Aorta (tissue), 5 donors: ENCODE measurements around the gene USP25. TPM values are rescaled to one million over a fixed set of nuclear protein-coding genes. Genes with fewer than 3 reads are reported as not detected.

Experiments
- ATAC-seq: fragments of 200-7000 bp; cut with Tn5 transposase; one replicate; pipeline ENCODE4 v1.9.1; 2022; ENCODE audit warnings: moderate library complexity; ENCODE audit not compliant: low FRiP score
- DNase-seq, 2 donors: peaks; one replicate each; pipeline ENCODE4 v3.0.0-alpha.2; 2020
- H3K27ac ChIP-seq, 2 donors: one replicate each; pipeline ENCODE4 v1.5.1; 2013; ENCODE audit warnings: low read length in 2 of 2, mild to moderate bottlenecking in 2 of 2, moderate library complexity in 2 of 2, control low read depth in 1 of 2, inconsistent platforms in 1 of 2, low read depth in 1 of 2
- H3K27me3 ChIP-seq, 2 donors: one replicate each; pipeline ENCODE4 v1.6.1; 2013; ENCODE audit warnings: control low read depth in 1 of 2, low read length in 1 of 2, mild to moderate bottlenecking in 1 of 2, moderate library complexity in 1 of 2; ENCODE audit not compliant: insufficient read depth in 2 of 2, control insufficient read depth in 1 of 2
- H3K36me3 ChIP-seq, 2 donors: one replicate each; pipeline ENCODE4 v1.6.1; 2013; ENCODE audit warnings: control low read depth in 1 of 2, low read length in 1 of 2, mild to moderate bottlenecking in 1 of 2; ENCODE audit not compliant: insufficient read depth in 2 of 2, control insufficient read depth in 1 of 2
- H3K4me1 ChIP-seq, 2 donors: one replicate each; pipeline ENCODE4 v1.6.1; 2013; ENCODE audit warnings: low read length in 2 of 2, control low read depth in 1 of 2, mild to moderate bottlenecking in 1 of 2, moderate library complexity in 1 of 2; ENCODE audit not compliant: insufficient read depth in 2 of 2, control insufficient read depth in 1 of 2
- H3K4me3 ChIP-seq, 2 donors: one replicate each; pipeline ENCODE4 v1.5.1; 2013; ENCODE audit warnings: low read length in 2 of 2, control low read depth in 1 of 2, mild to moderate bottlenecking in 1 of 2
- H3K9me3 ChIP-seq: one replicate; pipeline ENCODE4 v1.6.1; 2013; ENCODE audit warnings: mild to moderate bottlenecking, low read length; ENCODE audit not compliant: control insufficient read depth
- WGBS, 2 donors: extraction: QIAGEN DNeasy Blood & Tissue Kit; methylation state at CpG; one replicate each; pipeline ENCODE4 v1.1.7; 2013; 5-methylcytosine and 5-hydroxymethylcytosine counted together
- intact Hi-C, 2 donors: fragments of 100-400 bp; cut with DNase I; formaldehyde crosslinking; loops; one replicate each; pipeline versions ENCODE4 v1.14.2 to v1.15.0; 2022
- polyA plus RNA-seq, 2 donors: library from polyadenylated mRNA; stranded (reverse); fragments of 200-250 nt; gene quantifications; one replicate each; pipeline ENCODE4 v1.2.3, GENCODE V29; 2013
- total RNA-seq, 2 donors: library from RNA; stranded (reverse); fragmentation: NEBNext Ultra II Directional; extraction: Animal tissue kit (Norgen Biotek cat#: 25700); gene quantifications; one replicate each; pipeline ENCODE4 v1.2.1, GENCODE V29; 2021
- donor health status: healthy with polysubstance abuse.
- donor health status: Bipolar disorder and iron deficiency.
- donor health status: DM: no; HTN: no; CAD: no.
- donor health status: DM: no; HTN: no; CAD: no.
- donor health status: DM: yes; HTN: yes; CAD: no.

USP25 gene
- total and polyA plus RNA-seq, 4 donors = 9.3 to 54.2 (median 25.5) TPM

DNA sequence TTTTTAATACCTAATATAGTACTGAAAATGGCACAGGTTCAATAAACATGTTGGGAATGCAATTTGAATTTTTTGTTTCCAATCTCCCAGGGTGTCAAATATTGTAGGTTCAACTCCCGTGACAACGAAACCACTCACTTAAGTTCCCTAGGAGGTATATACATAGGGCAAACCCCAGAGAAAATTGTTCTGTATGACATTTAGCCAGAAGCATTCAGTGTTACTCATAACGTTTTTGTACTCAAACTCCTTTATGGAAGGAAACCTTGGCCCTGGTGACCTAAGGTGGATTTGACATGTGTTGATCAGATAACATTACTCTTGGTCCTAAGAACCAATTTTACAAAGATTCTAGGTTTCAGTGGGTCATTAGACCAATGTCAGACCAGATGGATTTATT, 110.6 kb downstream of the USP25 start:
- intact Hi-C loops = no loop called here
- H3K4me1 ChIP-seq = no peaks in the 10 kb centered on the region

DNA sequence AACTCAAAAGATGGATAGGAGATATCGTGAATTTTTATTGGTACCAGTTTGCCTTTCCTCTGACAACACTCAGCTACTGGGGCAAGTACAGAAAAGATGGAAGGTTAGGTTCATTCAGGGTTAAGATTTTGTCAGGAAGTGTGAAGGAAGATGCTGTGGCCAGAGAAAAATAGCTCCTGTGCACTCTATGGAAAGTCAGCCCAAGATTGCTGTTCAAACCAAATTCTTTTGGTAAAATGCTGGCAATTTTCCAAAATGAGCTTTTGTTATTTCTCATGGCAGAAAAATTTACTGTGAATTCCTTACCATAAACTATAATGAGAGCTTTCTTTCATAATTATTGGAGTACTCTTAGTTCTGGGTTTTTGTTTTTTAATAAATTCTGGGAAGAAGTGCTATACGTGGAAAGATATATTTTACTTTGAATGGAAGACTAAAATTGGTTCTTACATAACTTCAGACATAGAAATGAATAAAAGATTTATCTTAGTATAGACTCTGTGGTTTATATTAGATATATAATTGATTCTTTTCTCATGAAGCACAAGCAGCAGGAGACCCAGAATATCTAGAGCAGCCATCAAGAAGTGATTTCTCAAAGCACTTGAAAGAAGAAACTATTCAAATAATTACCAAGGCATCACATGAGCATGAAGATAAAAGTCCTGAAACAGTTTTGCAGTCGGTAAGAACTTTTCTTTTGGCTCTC, 112.2 kb downstream of the USP25 start:
- Histone ChIP-seq H3K4me1 (no peaks in the 10 kb centered on the region), H3K36me3 (no peaks in the 10 kb centered on the region), H3K27me3 (no peaks in the 10 kb centered on the region), H3K27ac (no peak overlapping the region), H3K9me3 (no peaks in the 10 kb centered on the region), H3K4me3 (no peak overlapping the region)
- no peak for ATAC-seq
- DNase-seq = no peak
- 53 to 56% methylated on average over 3 of the region's 3 CpGs for WGBS, 2 donors
- intact Hi-C loops = no loop called here

More for the DNA sequence above, 110.6 kb downstream of the USP25 start:
- H3K27me3 ChIP-seq = no peaks in the 10 kb centered on the region
- no peak for DNase-seq
- 76 to 83% methylated on average over 3 of the region's 3 CpGs for WGBS, 2 donors
- H3K9me3 ChIP-seq = no peaks in the 10 kb centered on the region
- no peak overlapping the region for H3K27ac ChIP-seq
- H3K36me3 ChIP-seq = no peaks in the 10 kb centered on the region
- ATAC-seq = no peak
- H3K4me3 ChIP-seq = no peak overlapping the region

DNA sequence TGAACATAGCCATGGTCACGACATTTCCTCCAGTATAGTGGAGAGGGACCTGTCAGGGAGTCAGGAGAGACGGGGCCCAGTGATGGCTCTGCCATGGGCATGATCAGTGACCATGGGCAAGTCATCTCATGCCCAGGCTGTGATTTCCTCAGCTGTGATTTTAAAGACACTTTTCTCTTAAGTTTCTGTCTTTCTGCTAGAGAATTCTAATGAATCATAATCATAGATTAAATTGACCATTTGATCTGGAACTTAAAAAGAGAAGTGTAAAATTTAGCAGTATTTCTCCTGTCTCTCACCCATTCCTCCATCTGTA, 112.7 kb downstream of the USP25 start:
- H3K36me3 ChIP-seq = no peaks in the 10 kb centered on the region
- H3K4me3 ChIP-seq = no peak overlapping the region
- no peak for ATAC-seq
- no peak overlapping the region for H3K27ac ChIP-seq
- H3K4me1 ChIP-seq = no peaks in the 10 kb centered on the region
- intact Hi-C loops = no loop called here
- WGBS, 2 donors = 88 to 91% methylated on average over 2 of the region's 2 CpGs
- H3K9me3 ChIP-seq = no peaks in the 10 kb centered on the region
- H3K27me3 ChIP-seq = no peaks in the 10 kb centered on the region
- no peak for DNase-seq

DNA sequence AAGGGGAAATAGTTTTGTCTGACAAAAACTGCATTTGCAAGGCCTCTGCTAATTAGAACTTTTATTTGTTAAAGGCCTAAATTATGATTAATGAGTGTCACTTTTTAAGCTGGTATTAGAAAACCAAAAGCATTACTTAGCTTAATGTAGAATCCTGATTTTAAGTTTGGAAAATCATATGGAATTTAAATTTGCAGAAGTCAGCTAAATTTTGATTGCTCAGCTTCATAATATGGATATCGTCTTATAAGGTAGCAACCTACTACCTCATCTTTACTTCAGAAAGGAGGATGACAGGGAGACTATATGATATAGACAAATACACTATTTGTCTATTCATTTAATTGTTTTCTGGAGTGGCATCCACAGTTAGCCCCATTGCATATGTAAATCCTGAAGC, 114.0 kb downstream of the USP25 start:
- no peak overlapping the region for H3K27ac ChIP-seq
- no peaks in the 10 kb centered on the region for H3K36me3 ChIP-seq
- H3K9me3 ChIP-seq = no peaks in the 10 kb centered on the region
- no peak overlapping the region for H3K4me3 ChIP-seq
- no peaks in the 10 kb centered on the region for H3K4me1 ChIP-seq
- intact Hi-C loops = no loop called here
- H3K27me3 ChIP-seq = no peaks in the 10 kb centered on the region
- DNase-seq = no peak
- WGBS, 2 donors = 98 to 100% methylated on average over 1 of the region's 1 CpG
- ATAC-seq = no peak

DNA sequence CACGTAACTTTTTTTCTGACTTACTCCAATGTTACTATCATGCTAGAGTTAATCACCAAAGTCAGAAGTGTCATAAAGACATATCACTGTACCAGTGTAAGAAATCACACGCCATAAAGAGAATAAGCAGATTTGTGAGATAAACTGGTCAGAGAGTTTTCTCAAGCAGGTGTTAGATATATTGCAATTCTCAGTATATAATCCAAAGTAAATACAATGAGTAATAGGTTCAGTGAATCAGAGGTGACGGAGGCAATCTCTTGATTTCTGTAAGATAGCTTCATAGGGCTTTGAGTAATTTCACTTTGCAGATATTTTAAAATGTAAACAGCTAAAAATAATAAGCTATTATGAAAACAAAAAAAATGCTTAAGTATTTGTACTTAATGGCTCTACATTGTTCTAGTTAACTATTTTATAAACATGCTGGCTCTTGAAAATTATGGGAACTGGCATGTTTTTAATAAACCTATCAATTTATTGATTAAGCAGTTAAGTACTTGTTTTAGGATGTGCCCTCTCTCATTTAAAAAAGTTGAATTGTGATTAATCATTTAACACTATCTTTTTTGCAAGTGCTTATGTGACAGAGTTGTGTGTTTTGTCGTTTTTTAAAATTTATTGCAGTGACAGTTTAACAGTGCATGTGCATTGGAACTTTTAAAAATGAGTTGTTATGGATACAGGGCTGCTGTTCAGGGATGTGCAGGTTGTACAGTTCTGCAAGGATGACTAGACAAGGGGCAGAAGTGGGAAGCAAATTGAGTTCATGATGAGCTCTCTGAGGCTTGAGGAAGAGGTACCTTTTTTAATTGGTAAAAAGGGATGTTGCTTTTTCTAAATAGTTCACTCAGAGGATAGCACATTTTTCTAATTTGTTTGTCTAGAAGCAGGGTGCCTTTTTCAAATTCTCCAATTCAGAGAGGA, 119.1 kb downstream of the USP25 start:
- 44 to 58% methylated on average over 4 of the region's 4 CpGs for WGBS, 2 donors
- H3K27me3 ChIP-seq = no peaks in the 10 kb centered on the region
- no peak for ATAC-seq
- H3K4me3 ChIP-seq = no peak overlapping the region
- no peaks in the 10 kb centered on the region for H3K9me3 ChIP-seq
- H3K27ac ChIP-seq = no peak overlapping the region
- DNase-seq = no peak
- no peaks in the 10 kb centered on the region for H3K4me1 ChIP-seq
- no peaks in the 10 kb centered on the region for H3K36me3 ChIP-seq
- intact Hi-C loops = no loop called here

DNA sequence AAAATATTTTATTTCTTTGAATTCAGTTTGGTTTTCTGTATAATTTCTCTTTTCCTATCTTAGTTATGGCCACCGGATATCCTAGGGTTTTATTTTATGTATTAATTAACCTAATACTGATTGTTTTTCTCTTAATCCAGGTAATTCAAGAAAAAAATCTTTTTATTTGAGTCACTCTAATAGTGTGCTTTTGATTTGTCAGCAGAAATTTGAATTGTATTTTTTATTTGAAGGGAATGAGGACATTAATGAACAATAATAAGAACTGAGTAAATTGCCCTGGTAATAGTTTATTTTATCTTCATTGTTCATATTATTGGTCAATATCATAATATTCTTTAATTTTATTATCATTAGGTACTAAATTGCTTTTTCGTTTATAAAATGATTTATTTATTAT, 120.1 kb downstream of the USP25 start:
- H3K4me1 ChIP-seq = no peaks in the 10 kb centered on the region
- WGBS, 2 donors = 92 to 96% methylated on average over 2 of the region's 2 CpGs
- intact Hi-C loops = no loop called here

DNA sequence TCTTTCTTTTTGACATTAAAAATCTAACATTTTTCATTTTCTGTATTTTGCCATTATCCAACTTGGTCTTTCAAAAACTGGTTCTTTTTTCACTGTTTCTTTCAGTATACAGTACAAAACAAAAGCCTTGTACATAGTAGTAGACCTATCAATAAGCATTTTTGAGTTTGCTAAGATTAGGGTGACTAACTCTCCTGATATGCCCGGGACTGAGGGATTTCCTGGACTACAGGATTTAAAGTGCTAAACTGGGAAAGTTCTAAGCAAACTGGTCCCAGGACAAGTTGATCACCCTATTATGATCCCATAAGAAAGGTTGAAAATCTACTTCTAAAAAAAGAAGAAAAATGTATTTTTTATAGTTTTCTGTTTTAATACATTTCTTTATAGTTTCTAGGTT, 120.9 kb downstream of the USP25 start:
- Histone ChIP-seq H3K9me3 (no peaks in the 10 kb centered on the region), H3K27me3 (no peaks in the 10 kb centered on the region), H3K27ac (no peak overlapping the region), H3K36me3 (no peaks in the 10 kb centered on the region), H3K4me3 (no peak overlapping the region), H3K4me1 (no peaks in the 10 kb centered on the region)
- intact Hi-C loops = no loop called here
- WGBS, 2 donors = 32 to 35% methylated on average over 1 of the region's 1 CpG
- DNase-seq (no peak), ATAC-seq (no peak)

More for the DNA sequence above, 120.1 kb downstream of the USP25 start:
- Histone ChIP-seq H3K36me3 (no peaks in the 10 kb centered on the region), H3K27ac (no peak overlapping the region), H3K27me3 (no peaks in the 10 kb centered on the region), H3K4me3 (no peak overlapping the region), H3K9me3 (no peaks in the 10 kb centered on the region)
- DNase-seq (no peak), ATAC-seq (no peak)

DNA sequence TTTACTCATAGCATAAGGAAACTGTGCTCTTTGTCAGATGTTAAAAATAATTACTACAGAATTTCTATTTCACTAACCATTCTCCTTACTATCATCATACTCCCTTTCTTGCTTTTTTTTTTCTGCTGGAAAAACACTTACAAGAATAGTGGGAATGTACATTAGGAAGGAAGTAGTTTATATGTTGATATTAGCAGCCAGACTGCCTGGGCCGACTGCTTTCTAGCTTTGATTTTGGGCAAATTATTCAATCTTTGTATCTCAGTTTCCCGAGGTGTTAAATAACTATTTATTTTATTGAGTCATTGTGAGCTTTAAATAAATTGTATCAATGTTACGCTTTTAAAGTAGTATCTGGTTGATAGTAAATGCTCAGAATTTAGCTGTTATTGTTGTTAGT, 122.4 kb downstream of the USP25 start:
- WGBS, 2 donors = 11 to 30% methylated on average over 3 of the region's 3 CpGs
- H3K9me3 ChIP-seq = no peaks in the 10 kb centered on the region
- no peaks in the 10 kb centered on the region for H3K4me1 ChIP-seq
- intact Hi-C loops = no loop called here
- H3K27ac ChIP-seq = no peak overlapping the region
- ATAC-seq (no peak), DNase-seq (no peak)
- H3K4me3 ChIP-seq = no peak overlapping the region
- no peaks in the 10 kb centered on the region for H3K27me3 ChIP-seq
- no peaks in the 10 kb centered on the region for H3K36me3 ChIP-seq

DNA sequence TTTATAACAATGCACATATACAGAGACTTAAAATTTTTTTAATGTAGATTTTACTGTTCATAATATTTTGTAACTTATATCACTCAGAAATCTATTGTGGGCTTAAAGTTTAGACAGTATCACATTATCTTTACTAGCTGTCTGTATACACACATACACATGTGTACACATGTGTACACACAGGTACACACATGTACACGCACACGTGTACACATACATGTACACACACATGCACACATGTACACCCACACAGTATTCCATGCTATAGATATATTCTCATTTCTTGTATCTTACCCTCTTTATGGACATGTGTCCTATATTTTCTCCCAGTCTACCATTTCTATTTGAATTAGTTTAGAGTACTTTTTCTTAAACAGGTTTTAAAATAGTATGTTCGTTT, 123.3 kb downstream of the USP25 start:
- 96% methylated on average over 3 of the region's 3 CpGs for WGBS, 2 donors
- no peak overlapping the region for H3K4me3 ChIP-seq
- ATAC-seq = no peak
- intact Hi-C loops = no loop called here
- H3K36me3 ChIP-seq = no peaks in the 10 kb centered on the region
- H3K27ac ChIP-seq = no peak overlapping the region
- H3K27me3 ChIP-seq = no peaks in the 10 kb centered on the region
- no peaks in the 10 kb centered on the region for H3K9me3 ChIP-seq
- DNase-seq = no peak
- H3K4me1 ChIP-seq = no peaks in the 10 kb centered on the region
